Activated CD4-positive, alpha-beta T cell treated with anti-CD3 and anti-CD28 coated beads, Interleukin-2, amount 50 U/mL, for 24 hours (primary cell): ENCODE results near the gene RASGRP1.

Source experiments
- DNase-seq, 2 donors: peaks; one replicate each; pipeline ENCODE4 v3.0.0-alpha.2; 2020; ENCODE audit warnings: low read depth in 1 of 2, low spot score in 1 of 2

Gene RASGRP1

DNA sequence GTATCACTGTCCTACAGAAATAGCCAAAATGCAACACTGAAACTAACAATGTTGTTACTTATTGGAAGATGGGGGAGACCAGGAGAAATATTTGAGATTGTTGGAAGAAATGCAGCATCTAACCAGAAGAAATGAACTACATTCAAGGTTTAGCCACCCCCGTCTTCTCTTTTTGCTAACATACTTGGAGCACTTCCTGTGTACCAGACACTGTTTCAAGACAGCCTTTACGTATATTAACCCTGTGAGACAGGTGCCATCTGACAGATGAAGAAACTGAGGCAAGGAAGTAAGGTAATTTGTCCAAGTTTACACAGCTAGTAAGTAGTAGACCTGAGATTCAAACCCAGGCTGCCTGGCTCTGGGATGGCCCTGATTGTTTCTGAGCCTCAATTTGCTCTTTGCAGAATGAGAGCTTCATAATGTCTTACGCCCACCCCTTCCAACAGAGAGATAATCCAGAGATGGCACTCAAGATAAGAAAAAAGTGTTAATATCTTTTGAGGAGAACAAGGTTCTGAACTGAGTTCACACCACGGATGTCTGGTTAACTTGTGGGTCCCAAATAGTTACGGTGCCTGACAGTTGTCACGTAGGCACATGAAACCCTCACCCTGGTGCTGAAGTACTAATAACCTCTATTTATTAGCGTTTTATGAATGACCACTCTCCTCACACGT, 26.1 kb downstream of the RASGRP1 start:
- no peak for DNase-seq

DNA sequence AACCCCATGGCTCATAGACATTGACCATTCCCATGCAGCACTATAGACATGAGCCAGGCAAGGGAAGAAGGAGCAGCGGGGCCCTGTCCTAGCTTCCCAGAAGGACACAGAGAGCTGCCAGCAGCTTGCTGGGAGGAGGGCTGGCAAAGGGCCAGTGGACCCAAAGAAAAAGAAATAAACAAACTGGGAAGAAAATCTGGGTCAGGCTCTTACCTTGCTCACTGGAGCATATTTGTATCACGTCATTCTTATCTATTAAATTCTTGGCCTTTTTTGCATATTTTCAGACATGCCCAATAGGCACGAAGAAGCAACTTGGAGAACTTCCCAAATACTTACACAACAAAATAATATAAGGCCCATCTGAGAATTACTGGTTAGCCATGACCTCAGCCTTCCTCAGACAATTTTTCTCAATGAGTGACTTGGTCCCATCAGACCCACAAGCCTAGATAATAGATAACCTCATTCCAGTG, 28.4 kb downstream of the RASGRP1 start:
- DNase-seq: no peak

DNA sequence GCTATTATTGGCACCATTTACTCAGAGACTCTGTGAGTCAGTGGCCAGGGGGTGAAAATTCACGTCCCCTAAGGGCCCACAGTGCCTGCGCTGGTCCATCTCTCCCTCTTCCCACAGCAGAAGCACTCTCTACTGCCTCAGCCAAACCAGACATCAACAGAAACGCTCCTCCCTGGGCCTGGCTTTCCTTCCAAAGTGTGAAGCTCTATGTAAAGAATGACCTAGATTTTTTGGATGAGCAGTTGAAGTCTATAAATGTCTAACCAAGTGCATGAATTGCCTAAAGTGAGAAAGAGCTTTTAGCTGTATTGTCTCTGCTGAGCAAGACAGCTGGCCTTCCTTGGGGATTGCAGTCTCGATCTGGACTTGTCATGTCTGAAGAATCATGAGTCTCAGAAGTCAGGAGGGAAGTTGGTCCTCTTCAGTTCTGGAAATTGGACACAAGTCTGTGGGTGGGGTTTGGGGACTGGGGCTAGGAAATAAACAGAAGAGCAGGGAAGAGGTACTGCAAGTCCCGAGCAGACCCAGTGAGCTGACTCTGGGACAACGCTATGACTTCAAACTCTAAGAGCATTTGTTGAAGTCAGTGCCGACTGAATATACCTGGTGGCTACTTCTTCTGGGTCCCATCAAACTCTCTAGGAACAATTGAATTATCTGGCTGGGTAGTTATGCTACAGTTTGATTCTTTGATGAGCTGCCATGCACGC, 29.0 kb downstream of the RASGRP1 start:
- DNase-seq: no peak

DNA sequence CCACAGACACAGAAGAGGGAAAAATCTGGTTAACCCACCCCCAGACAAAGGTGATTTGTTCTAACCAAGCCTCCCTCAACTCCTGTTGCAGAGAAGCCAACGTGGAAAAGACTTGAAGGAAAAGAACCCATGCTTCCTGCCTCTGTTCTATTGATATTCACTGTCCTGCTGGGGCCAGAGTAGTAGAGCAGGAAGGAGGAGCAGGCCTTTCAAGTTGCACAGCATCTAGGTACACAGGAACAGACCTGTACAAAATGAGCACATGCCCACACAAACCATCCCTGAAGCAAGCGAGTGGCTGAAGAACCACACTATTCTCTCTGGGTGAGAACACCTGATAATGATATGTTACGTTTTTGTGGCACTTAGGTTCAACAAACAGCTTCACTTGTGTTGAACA, 29.9 kb downstream of the RASGRP1 start:
- DNase-seq: no peak

DNA sequence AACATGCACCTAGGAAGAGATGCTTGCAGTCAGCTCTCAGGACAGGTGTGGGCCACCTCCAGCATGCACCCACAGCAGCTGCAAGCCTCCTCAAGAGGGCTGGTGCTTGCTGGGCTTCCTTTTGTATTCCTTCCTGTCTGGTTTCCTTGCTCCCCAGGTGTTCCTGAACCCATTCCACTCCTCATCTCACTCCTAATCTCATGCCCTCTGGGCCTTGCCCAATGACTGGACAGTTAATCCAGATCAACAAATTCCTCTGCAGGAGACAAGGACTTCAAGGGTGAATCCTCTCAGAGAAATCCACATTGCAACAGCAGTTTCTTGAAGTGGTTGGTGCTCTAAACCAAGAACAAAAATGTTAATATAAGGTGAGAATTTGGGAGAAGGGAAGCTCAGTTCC, 30.7 kb downstream of the RASGRP1 start:
- DNase-seq: no peak

DNA sequence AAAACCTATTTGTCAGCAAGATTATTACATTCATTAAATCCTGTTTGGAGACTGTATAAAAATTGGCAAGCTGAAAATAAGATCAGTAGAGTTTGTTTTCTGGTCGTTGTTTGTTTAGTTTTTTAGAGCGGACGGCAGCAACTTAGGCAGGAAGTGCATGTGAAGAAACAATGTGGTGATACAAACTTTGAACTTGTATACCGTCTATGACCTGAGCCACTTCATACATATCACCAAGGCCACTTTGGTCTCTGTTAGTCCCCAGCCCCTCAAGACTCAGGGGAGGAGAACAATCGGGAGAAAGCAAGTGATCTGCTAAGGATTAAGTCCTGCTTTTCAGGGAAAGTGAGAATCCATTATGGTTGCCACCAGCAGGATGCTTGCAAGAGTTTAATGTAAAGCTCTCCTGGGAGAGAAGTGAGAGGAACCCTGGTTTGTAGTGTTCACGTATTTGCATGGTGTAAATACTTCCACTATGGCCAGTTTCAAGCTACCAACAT, 31.1 kb downstream of the RASGRP1 start:
- DNase-seq: no peak

DNA sequence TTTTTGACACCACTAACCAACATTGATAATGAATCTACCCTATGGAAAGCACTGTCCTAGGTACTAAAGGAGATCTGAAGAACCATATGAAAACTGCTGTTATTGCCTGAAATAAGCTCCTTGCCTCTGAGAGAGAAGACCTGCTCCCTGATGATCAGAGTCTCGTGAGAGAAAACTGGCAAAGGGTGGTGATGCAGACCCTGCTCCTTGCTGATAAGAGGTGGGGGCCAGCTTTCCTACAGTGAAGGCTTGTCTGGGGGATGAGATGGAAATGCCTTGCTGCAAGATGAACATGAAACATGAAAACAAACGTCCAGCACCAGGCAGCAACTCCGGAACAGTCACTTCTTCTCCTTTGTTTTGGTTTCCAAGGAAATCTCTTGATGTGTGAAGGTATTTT, 31.9 kb downstream of the RASGRP1 start:
- no peak for DNase-seq

DNA sequence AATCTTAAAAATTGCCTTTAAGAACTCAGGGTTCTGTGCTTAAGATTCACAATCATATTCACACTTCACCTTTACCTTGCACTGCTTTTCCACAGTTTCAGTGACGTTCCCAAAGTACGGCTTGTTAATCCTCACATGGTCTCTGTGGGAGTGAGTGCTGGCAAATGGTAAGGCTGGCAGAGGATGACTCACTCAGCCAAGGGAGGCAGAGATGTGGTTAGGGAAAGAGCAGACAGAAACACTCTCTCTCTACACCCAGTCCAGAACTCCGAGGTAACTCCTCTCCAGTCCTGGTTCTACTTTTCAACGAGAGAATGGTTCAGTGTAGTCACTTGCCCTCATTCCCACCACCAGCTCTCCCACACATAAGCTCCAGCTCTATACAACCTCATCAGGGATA, 33.1 kb downstream of the RASGRP1 start:
- no peak for DNase-seq

DNA sequence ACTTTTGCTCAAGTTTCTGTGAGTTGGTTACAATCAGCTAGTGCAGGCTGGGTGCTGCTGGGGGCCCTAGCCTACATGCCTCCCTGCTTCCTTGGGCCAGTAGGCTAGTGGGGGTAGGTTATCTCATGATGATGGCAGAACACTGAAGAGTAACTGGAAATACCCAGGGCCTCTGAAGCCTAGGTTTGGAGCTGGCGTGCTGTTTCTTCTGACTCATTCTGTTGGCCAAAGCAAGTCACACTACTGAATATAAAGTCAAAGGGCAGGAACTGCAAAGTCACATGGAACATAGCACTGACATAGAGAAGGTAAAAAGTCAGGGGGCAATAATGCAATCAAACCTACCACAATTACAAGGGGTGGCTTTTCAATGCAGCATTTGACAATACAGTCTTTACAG, 34.5 kb downstream of the RASGRP1 start:
- peak in 1 of 2 donors; percentile 29 for DNase-seq

DNA sequence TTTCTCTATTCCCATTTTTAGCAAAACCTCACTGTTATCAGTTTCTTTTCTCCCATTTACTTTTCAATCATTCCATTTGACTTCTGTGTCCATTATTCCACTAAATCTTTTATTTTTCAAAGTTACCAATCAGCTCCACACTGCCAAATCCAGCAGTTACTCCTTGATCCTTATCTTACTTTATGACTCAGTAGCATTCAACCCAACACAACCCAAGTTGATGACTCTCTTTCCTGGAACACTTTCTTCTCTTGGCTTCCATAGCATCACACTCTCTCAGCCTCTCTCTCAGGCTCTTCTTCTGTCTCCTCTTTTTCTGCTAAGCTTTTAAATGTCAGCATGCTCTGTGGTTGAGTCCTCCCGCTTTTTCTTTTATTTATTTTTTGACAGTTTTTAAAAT, 36.3 kb downstream of the RASGRP1 start:
- no peak for DNase-seq

DNA sequence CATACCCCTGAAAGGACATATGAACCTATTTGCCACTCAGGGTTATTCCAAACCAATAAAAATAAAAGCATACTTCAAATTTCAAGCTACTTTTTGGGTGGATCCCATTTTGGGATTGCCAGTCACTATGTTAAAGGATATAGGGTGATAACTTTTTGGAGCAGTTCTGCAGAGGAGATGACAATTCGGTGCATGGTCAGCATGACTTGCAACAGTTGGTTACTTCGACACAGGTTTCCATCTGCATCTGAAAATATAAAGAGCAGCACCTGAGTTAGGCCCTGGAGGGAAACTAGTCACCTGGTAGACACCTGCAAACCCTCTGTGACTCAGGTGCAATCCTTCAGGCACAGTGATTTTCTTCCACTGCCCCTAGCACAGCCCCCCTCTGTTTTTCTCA, 38.5 kb downstream of the RASGRP1 start:
- DNase-seq: no peak

DNA sequence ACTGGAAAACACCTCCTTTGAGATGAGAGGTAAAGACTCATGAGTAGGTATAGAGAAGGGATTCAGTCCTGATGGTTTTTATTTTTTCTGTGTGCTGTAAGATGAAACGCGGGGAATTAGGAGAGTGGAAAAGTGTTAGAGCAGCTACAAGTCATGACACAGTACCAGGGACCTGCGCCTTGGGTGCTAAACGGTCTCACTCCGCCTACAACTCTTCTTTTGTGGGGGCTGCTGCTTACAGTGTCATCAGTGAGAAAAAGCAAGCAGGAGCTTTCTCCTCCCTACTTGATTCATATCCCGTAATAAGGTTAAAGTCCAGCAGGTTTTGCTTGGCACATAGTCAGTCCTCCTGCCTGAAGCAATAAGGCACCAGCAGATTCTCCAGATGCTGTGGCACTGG, 39.1 kb downstream of the RASGRP1 start:
- DNase-seq: no peak

DNA sequence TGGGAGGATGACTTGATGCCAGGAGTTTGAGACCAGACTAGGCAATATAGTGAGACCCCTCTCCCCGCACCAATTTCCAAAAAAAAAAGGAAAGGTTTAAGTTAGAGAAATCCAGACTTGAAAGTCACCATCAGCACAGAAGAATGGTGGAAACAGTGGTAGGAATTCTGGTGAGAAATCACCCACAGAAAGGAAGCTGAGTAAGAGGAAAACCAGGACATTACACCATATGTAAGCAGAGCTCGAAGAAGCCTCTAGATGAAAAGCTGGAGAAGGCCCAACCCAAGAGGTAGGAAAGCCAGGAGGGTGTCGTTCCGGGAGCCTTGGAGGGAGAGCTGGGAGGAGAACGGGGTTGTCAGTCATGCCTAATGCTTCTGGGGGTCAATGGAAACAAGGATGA, 40.5 kb downstream of the RASGRP1 start:
- DNase-seq: no peak

DNA sequence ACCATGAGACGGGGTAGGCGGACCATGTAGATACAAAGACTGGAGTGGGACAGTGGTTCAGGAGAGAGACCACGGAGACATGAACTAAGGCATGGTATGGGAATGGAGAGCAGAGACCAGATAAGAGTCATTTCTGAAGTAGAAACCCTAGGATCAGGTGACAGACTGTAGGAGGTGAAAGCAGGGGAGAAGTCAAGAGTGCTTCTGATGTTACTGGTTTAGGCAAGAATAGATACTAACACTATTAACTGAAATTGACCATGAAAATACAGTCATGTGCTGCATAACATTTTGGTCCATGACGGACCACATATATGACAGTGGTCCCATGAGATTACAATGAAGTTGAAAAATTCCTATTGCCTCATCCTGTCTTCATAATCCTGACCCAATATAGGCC, 41.7 kb downstream of the RASGRP1 start:
- no peak for DNase-seq

DNA sequence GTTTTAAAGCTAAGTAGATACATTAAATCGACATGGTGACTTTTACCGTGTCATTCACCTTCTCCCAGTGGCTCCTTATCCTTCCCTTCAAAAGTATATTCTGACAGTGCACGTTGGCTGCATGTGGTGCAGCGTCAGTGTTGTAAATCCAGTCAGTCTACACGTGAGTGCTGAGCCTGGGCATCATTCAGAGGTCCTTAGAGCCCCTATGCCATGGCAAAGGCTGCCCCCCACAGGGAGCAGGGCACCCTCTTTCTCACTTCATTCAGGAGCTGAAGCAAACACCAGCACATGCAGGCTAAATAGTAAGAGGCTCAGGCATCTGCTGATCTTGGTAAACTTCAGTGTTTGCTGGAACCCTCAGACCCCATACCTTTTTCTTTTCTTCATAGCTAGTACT, 43.3 kb downstream of the RASGRP1 start:
- no peak for DNase-seq

DNA sequence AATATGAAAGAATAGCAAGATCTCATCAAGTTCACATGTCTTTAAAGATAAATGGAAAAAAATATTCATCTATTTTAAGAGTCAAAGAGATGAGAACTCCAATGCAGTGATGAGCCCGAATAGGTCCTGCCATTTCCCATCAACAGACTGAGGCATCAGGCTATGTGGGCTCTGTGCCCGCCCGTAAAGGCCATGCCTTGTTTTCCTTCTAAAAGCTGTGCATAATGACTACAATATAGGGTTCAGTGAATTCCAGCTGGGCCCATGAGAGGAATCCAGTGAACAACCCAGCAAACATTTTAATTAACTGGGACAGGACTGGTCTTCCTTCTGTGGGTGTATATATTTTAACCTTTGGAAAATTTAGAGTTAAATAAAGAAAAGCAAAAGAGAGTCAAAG, 44.6 kb downstream of the RASGRP1 start:
- DNase-seq: no peak

DNA sequence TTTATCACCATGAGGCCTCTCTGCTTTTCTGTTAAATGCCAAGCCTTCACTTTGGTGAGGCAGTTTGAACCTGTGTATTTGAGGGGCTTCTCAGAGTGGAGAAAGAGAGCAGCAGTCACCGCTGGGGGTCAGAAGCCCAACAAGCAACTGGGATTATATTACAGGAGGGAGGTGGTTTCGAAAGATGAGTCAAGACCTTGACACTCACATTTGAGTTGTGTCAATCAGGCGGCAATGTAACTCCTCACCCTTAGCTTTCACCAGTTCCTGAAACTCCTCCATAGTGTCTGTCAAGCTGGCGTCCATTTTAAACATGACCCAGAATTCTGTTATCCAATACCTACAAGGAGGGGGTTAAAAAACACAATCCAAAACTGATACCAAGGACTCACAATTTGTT, 46.5 kb downstream of the RASGRP1 start:
- no peak for DNase-seq

DNA sequence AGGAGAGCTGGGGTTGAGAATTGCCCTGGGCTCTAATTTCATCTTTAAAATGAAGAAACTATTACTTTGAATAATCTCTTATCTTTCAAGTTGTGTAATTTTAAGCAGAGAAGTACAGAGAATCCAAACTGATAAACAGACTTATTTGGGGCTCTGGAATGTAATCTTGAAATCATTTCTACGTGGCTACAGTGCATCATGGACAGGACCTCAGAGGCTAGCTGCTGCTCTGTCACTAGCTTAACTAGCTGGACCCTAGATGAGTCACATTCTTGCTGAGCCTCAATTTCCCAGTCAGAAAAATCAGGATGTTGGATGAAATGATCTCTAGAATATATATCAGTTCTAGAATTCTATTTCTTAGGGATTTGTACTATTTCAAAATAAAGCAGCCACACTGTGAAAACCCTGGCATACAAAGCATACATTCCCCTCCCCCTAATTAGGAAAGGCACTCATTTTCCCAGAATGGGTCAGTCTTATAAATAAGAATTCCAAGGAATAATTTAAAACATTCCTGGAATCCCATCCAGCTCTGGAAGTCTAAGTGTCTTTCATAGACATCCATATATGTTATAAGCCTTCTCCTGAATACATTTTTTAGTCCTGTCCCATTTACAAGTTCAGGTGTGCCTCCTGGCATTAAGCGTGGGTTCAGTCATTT, 47.2 kb downstream of the RASGRP1 start:
- DNase-seq: no peak

DNA sequence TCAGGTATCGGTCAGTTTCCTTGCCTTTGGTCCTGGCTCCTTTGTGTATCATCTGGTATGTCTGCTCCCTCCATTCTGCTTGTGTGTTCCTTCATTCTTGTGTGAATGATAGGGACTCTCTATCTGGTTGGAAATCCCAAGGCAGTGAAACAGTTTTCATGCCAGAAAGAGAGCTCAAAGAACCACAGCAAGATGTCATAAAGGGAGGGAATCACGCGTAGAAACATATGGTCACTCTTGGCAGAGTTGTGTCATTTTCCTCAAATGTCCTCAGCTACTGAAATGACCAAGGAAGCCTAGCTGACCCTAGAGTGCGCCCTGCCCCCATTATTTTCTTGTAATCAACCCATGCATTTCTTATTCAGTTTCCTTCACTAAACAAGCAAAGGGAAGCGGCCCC, 48.0 kb downstream of the RASGRP1 start:
- no peak for DNase-seq

DNA sequence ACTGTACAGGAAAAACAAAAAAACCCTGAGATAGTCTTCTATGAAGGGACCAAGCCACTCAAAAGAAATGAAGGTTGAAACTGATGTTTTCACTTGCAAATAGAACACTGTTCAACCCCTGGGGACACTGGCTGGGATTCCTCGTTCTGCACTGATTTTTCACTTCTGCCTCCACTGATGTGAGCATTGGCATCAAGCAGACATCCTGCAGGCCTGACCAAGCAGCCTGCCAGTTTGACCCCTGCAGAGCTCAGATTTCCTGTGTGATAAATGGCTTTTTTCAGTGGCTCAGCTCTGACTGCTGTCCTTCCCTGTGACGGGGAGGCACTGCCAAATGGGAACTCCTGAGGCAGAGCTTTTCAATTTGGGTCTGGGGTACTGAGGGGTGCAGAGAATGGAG, 50.0 kb downstream of the RASGRP1 start:
- no peak for DNase-seq

DNA sequence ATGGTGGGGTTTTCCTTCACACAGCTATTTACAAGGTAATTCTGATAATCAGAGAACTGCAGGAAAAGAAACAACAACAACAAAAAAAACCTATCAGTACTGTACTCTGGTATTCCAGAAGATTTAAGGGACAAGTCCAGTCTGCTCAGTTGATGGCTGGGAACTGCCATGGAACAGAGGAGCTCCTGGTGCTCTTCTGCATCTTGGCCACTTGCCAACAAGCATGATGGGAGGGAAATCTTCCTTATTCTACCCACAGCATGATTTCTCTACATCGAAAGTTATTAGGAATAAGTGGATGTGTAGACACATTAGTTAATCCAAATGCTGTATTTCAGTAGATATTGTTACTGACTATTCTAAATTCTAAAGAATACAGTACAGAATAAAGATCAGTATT, 51.7 kb downstream of the RASGRP1 start:
- no peak for DNase-seq

DNA sequence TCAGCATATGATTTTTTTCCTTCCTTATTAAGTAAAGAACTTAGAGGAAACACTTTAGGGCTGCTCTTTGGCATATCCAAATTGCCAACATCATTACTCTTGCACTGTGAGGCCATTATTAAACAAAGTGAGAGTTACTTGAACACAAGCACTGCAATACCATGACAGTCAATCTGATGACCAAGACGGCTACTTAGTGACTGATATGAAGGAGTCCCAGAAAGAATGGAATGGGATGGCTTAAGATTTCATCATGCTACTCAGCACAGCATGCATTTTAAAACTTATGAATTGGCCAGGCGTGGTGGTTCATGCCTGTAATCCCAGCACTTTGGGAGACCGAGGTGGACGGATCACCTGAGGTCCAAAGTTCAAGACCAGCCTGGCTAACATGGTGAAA, 55.5 kb downstream of the RASGRP1 start:
- no peak for DNase-seq
